ENCODE results near the gene GRIK1.

The GRIK1 gene

GRCh38 chr21:29581393-29581792 lies 358.4 kb downstream of the GRIK1 start:
- H3K4me3 ChIP-seq (ENCODE audit: low read length in 2 of 2), result no peak overlapping the region

GRCh38 chr21:29580732-29581285 lies 359.0 kb downstream of the GRIK1 start:
- Histone ChIP-seq H3K27me3 (ENCODE audit: control insufficient read depth in 1 of 2, insufficient read depth in 2 of 2, low read length in 2 of 2) (no peaks in the 10 kb centered on the region), H3K4me3 (ENCODE audit: low read length in 2 of 2) (no peak overlapping the region), H3K36me3 (ENCODE audit: control insufficient read depth in 2 of 2, insufficient read depth in 2 of 2, low read length in 2 of 2) (no peaks in the 10 kb centered on the region), H3K9me3 (ENCODE audit: control insufficient read depth in 2 of 2, low read length in 2 of 2) (no peaks in the 10 kb centered on the region), H3K9ac (ENCODE audit: low read length in 2 of 2) (no peak overlapping the region), H3K27ac (ENCODE audit: low read length) (no peak overlapping the region), H3K4me1 (ENCODE audit: control insufficient read depth, insufficient read depth, low read length) (no peaks in the 10 kb centered on the region)

More at GRCh38 chr21:29581393-29581792, 358.4 kb downstream of the GRIK1 start:
- Histone ChIP-seq H3K9me3 (ENCODE audit: control insufficient read depth in 2 of 2, low read length in 2 of 2) (no peaks in the 10 kb centered on the region), H3K27me3 (ENCODE audit: control insufficient read depth in 1 of 2, insufficient read depth in 2 of 2, low read length in 2 of 2) (no peaks in the 10 kb centered on the region), H3K36me3 (ENCODE audit: control insufficient read depth in 2 of 2, insufficient read depth in 2 of 2, low read length in 2 of 2) (no peaks in the 10 kb centered on the region), H3K4me1 (ENCODE audit: control insufficient read depth, insufficient read depth, low read length) (no peaks in the 10 kb centered on the region), H3K27ac (ENCODE audit: low read length) (no peak overlapping the region), H3K9ac (ENCODE audit: low read length in 2 of 2) (no peak overlapping the region)

GRCh38 chr21:29578306-29578705 lies 361.5 kb downstream of the GRIK1 start:
- H3K4me1 ChIP-seq (ENCODE audit: control insufficient read depth, insufficient read depth, low read length), result no peaks in the 10 kb centered on the region
- H3K9ac ChIP-seq (ENCODE audit: low read length in 2 of 2), result no peak overlapping the region
- no peak overlapping the region for H3K4me3 ChIP-seq (ENCODE audit: low read length in 2 of 2)
- no peaks in the 10 kb centered on the region for H3K9me3 ChIP-seq (ENCODE audit: control insufficient read depth in 2 of 2, low read length in 2 of 2)
- H3K27ac ChIP-seq (ENCODE audit: low read length), result no peak overlapping the region
- no peaks in the 10 kb centered on the region for H3K36me3 ChIP-seq (ENCODE audit: control insufficient read depth in 2 of 2, insufficient read depth in 2 of 2, low read length in 2 of 2)
- H3K27me3 ChIP-seq (ENCODE audit: control insufficient read depth in 1 of 2, insufficient read depth in 2 of 2, low read length in 2 of 2), result no peaks in the 10 kb centered on the region

GRCh38 chr21:29571949-29572348 lies 367.8 kb downstream of the GRIK1 start:
- no peak overlapping the region for H3K4me3 ChIP-seq (ENCODE audit: low read length in 2 of 2)
- H3K4me1 ChIP-seq (ENCODE audit: control insufficient read depth, insufficient read depth, low read length), result no peaks in the 10 kb centered on the region
- no peaks in the 10 kb centered on the region for H3K36me3 ChIP-seq (ENCODE audit: control insufficient read depth in 2 of 2, insufficient read depth in 2 of 2, low read length in 2 of 2)
- H3K27ac ChIP-seq (ENCODE audit: low read length), result no peak overlapping the region
- H3K9ac ChIP-seq (ENCODE audit: low read length in 2 of 2), result no peak overlapping the region
- H3K9me3 ChIP-seq (ENCODE audit: control insufficient read depth in 2 of 2, low read length in 2 of 2), result no peaks in the 10 kb centered on the region
- H3K27me3 ChIP-seq (ENCODE audit: control insufficient read depth in 1 of 2, insufficient read depth in 2 of 2, low read length in 2 of 2), result no peaks in the 10 kb centered on the region

GRCh38 chr21:29568020-29568697 lies 371.6 kb downstream of the GRIK1 start:
- no peaks in the 10 kb centered on the region for H3K9me3 ChIP-seq (ENCODE audit: control insufficient read depth in 2 of 2, low read length in 2 of 2)
- no peaks in the 10 kb centered on the region for H3K36me3 ChIP-seq (ENCODE audit: control insufficient read depth in 2 of 2, insufficient read depth in 2 of 2, low read length in 2 of 2)
- H3K9ac ChIP-seq (ENCODE audit: low read length in 2 of 2), result no peak overlapping the region
- no peaks in the 10 kb centered on the region for H3K27me3 ChIP-seq (ENCODE audit: control insufficient read depth in 1 of 2, insufficient read depth in 2 of 2, low read length in 2 of 2)
- H3K4me1 ChIP-seq (ENCODE audit: control insufficient read depth, insufficient read depth, low read length), result no peaks in the 10 kb centered on the region
- no peak overlapping the region for H3K4me3 ChIP-seq (ENCODE audit: low read length in 2 of 2)
- H3K27ac ChIP-seq (ENCODE audit: low read length), result no peak overlapping the region

GRCh38 chr21:29557931-29558725 lies 381.7 kb downstream of the GRIK1 start:
- Histone ChIP-seq H3K4me3 (ENCODE audit: low read length in 2 of 2) (no peak overlapping the region), H3K9me3 (ENCODE audit: control insufficient read depth in 2 of 2, low read length in 2 of 2) (no peaks in the 10 kb centered on the region), H3K27ac (ENCODE audit: low read length) (no peak overlapping the region), H3K27me3 (ENCODE audit: control insufficient read depth in 1 of 2, insufficient read depth in 2 of 2, low read length in 2 of 2) (no peaks in the 10 kb centered on the region), H3K36me3 (ENCODE audit: control insufficient read depth in 2 of 2, insufficient read depth in 2 of 2, low read length in 2 of 2) (no peaks in the 10 kb centered on the region), H3K4me1 (ENCODE audit: control insufficient read depth, insufficient read depth, low read length) (no peaks in the 10 kb centered on the region), H3K9ac (ENCODE audit: low read length in 2 of 2) (no peak overlapping the region)

- Histone ChIP-seq H3K27ac (ENCODE audit: low read length) (no peak overlapping the region), H3K9ac (ENCODE audit: low read length in 2 of 2) (no peak overlapping the region), H3K27me3 (ENCODE audit: control insufficient read depth in 1 of 2, insufficient read depth in 2 of 2, low read length in 2 of 2) (no peaks in the 10 kb centered on the region), H3K4me3 (ENCODE audit: low read length in 2 of 2) (no peak overlapping the region), H3K4me1 (ENCODE audit: control insufficient read depth, insufficient read depth, low read length) (no peaks in the 10 kb centered on the region), H3K36me3 (ENCODE audit: control insufficient read depth in 2 of 2, insufficient read depth in 2 of 2, low read length in 2 of 2) (no peaks in the 10 kb centered on the region), H3K9me3 (ENCODE audit: control insufficient read depth in 2 of 2, low read length in 2 of 2) (no peaks in the 10 kb centered on the region)
Measured at GRCh38 chr21:29557200-29557599, 382.6 kb downstream of the GRIK1 start.

- Histone ChIP-seq H3K9me3 (ENCODE audit: control insufficient read depth in 2 of 2, low read length in 2 of 2) (no peaks in the 10 kb centered on the region), H3K36me3 (ENCODE audit: control insufficient read depth in 2 of 2, insufficient read depth in 2 of 2, low read length in 2 of 2) (no peaks in the 10 kb centered on the region), H3K9ac (ENCODE audit: low read length in 2 of 2) (no peak overlapping the region), H3K27me3 (ENCODE audit: control insufficient read depth in 1 of 2, insufficient read depth in 2 of 2, low read length in 2 of 2) (no peaks in the 10 kb centered on the region), H3K4me1 (ENCODE audit: control insufficient read depth, insufficient read depth, low read length) (no peaks in the 10 kb centered on the region), H3K4me3 (ENCODE audit: low read length in 2 of 2) (no peak overlapping the region), H3K27ac (ENCODE audit: low read length) (no peak overlapping the region)
Measured at GRCh38 chr21:29555601-29556000, 384.2 kb downstream of the GRIK1 start.

GRCh38 chr21:29550205-29550604 lies 389.6 kb downstream of the GRIK1 start:
- H3K36me3 ChIP-seq (ENCODE audit: control insufficient read depth in 2 of 2, insufficient read depth in 2 of 2, low read length in 2 of 2), result no peaks in the 10 kb centered on the region
- H3K27me3 ChIP-seq (ENCODE audit: control insufficient read depth in 1 of 2, insufficient read depth in 2 of 2, low read length in 2 of 2), result no peaks in the 10 kb centered on the region
- no peaks in the 10 kb centered on the region for H3K9me3 ChIP-seq (ENCODE audit: control insufficient read depth in 2 of 2, low read length in 2 of 2)
- no peak overlapping the region for H3K4me3 ChIP-seq (ENCODE audit: low read length in 2 of 2)
- no peaks in the 10 kb centered on the region for H3K4me1 ChIP-seq (ENCODE audit: control insufficient read depth, insufficient read depth, low read length)
- no peak overlapping the region for H3K27ac ChIP-seq (ENCODE audit: low read length)
- H3K9ac ChIP-seq (ENCODE audit: low read length in 2 of 2), result no peak overlapping the region

GRCh38 chr21:29549614-29550013 lies 390.2 kb downstream of the GRIK1 start:
- Histone ChIP-seq H3K9ac (ENCODE audit: low read length in 2 of 2) (no peak overlapping the region), H3K36me3 (ENCODE audit: control insufficient read depth in 2 of 2, insufficient read depth in 2 of 2, low read length in 2 of 2) (no peaks in the 10 kb centered on the region)

GRCh38 chr21:29547998-29548397 lies 391.8 kb downstream of the GRIK1 start:
- no peak overlapping the region for H3K27ac ChIP-seq (ENCODE audit: low read length)

More at GRCh38 chr21:29549614-29550013, 390.2 kb downstream of the GRIK1 start:
- no peak overlapping the region for H3K27ac ChIP-seq (ENCODE audit: low read length)
- H3K9me3 ChIP-seq (ENCODE audit: control insufficient read depth in 2 of 2, low read length in 2 of 2), result no peaks in the 10 kb centered on the region
- H3K27me3 ChIP-seq (ENCODE audit: control insufficient read depth in 1 of 2, insufficient read depth in 2 of 2, low read length in 2 of 2), result no peaks in the 10 kb centered on the region
- H3K4me3 ChIP-seq (ENCODE audit: low read length in 2 of 2), result no peak overlapping the region
- H3K4me1 ChIP-seq (ENCODE audit: control insufficient read depth, insufficient read depth, low read length), result no peaks in the 10 kb centered on the region

More at GRCh38 chr21:29547998-29548397, 391.8 kb downstream of the GRIK1 start:
- H3K27me3 ChIP-seq (ENCODE audit: control insufficient read depth in 1 of 2, insufficient read depth in 2 of 2, low read length in 2 of 2), result no peaks in the 10 kb centered on the region
- H3K36me3 ChIP-seq (ENCODE audit: control insufficient read depth in 2 of 2, insufficient read depth in 2 of 2, low read length in 2 of 2), result no peaks in the 10 kb centered on the region
- H3K9ac ChIP-seq (ENCODE audit: low read length in 2 of 2), result no peak overlapping the region
- no peaks in the 10 kb centered on the region for H3K9me3 ChIP-seq (ENCODE audit: control insufficient read depth in 2 of 2, low read length in 2 of 2)
- no peaks in the 10 kb centered on the region for H3K4me1 ChIP-seq (ENCODE audit: control insufficient read depth, insufficient read depth, low read length)
- no peak overlapping the region for H3K4me3 ChIP-seq (ENCODE audit: low read length in 2 of 2)

Data from stomach smooth muscle (tissue), 2 donors.